ENCODE results near the gene CIDEC. TPM values are rescaled to one million over a fixed set of nuclear protein-coding genes. Genes with fewer than 3 reads are reported as not detected.

The CIDEC gene
- polyA plus RNA-seq, 1 donor from 2014 or later, result not detected

GRCh38 chr3:9911863-9912262 is 31.8 kb upstream of the CIDEC start:
- no peak overlapping the region for H3K4me2 ChIP-seq (ENCODE audit: low read length)
- no peak for TF ChIP-seq RAD21 (conservative IDR thresholded peaks at IDR 0.05)
- TF ChIP-seq EZH2 (IDR thresholded peaks at IDR 0.05; ENCODE audit: borderline replicate concordance, insufficient read depth, low read length, poor library complexity, severe bottlenecking), result no peak
- TF ChIP-seq CTCF (IDR thresholded peaks at IDR 0.05; ENCODE audit: poor library complexity, severe bottlenecking), result no peak
- no peak for TF ChIP-seq REST (IDR thresholded peaks at IDR 0.05; ENCODE audit: borderline replicate concordance)
- TF ChIP-seq TAF1 (IDR thresholded peaks at IDR 0.05; ENCODE audit: low read depth), result no peak
- TF ChIP-seq SMC3 (conservative IDR thresholded peaks at IDR 0.05; ENCODE audit: poor library complexity), result no peak
- no peak for TF ChIP-seq POLR2AphosphoS5 (IDR thresholded peaks at IDR 0.05)
- no peak for TF ChIP-seq MXI1 (conservative IDR thresholded peaks at IDR 0.05; ENCODE audit: poor library complexity, severe bottlenecking)
- no peak for TF ChIP-seq EP300 (conservative IDR thresholded peaks at IDR 0.05; ENCODE audit: poor library complexity, severe bottlenecking)
- no peaks in the 10 kb centered on the region for H3K9me3 ChIP-seq (ENCODE audit: low read length)
- no peaks in the 10 kb centered on the region for H3K79me2 ChIP-seq (replicated peaks; ENCODE audit: insufficient read depth, low read length)
- no peaks in the 10 kb centered on the region for H4K20me1 ChIP-seq (ENCODE audit: insufficient read depth)
- no peaks in the 10 kb centered on the region for H3F3A ChIP-seq (ENCODE audit: insufficient read depth, low read length, poor library complexity, severe bottlenecking)
- peaks cover 16% of the 10 kb centered on the region for H3K27me3 ChIP-seq (ENCODE audit: insufficient read depth, low read depth, low read length)
- no peak overlapping the region for H3K9ac ChIP-seq (ENCODE audit: low read length)
- no peak overlapping the region for H3K27ac ChIP-seq (ENCODE audit: low read length)
- H3K4me3 ChIP-seq (ENCODE audit: low read length), result no peak overlapping the region
- no peak overlapping the region for H2AFZ ChIP-seq (ENCODE audit: low read depth, low read length)
- no peaks in the 10 kb centered on the region for H3K9me2 ChIP-seq (ENCODE audit: insufficient read depth, low read length)
- H3K36me3 ChIP-seq (ENCODE audit: insufficient read depth, low read length), result no peaks in the 10 kb centered on the region

DNA sequence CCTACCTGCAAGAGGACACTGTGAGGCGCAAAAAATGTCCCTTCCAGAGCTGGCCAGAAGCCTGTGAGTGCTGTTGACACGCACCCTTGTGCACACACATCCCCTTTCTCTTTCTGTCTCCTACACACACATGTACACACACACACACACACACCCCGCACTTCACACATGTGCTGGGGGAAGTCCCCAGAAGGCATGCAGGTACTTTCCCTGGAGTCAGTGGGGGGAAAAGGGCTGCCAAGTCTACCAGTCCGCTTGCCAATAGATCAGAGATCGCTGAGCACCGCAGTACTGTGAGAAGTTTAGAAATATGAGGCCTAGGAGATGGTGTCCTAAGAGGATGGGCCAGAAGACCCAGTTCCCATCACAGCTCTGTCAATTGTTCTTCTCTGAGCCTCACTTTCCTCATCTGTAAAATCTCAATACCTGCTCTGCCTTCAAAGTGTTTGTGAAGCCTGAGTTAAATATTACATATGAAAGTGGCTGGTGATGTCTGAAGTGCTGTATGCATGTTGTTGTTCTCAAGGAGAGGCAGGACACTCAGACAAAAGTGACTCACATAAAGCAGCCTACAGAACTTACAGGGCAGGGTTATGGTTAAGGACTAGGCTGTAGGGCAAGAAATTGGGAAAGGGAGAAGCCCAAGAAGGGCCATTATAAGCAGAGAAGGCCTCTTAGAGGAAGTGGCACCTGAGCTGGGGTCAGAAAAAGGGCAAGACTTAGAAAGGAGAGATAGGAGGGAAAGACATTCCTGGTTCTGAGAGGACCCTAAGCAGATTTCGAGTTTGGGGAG is 29.4 kb upstream of the CIDEC start:
- Histone ChIP-seq H3K79me2 (replicated peaks; ENCODE audit: insufficient read depth, low read length) (no peaks in the 10 kb centered on the region), H3K27ac (ENCODE audit: low read length) (no peak overlapping the region), H3K9me3 (ENCODE audit: low read length) (no peaks in the 10 kb centered on the region), H3K9ac (ENCODE audit: low read length) (no peak overlapping the region), H4K20me1 (ENCODE audit: insufficient read depth) (no peaks in the 10 kb centered on the region), H3K9me2 (ENCODE audit: insufficient read depth, low read length) (no peaks in the 10 kb centered on the region), H3F3A (ENCODE audit: insufficient read depth, low read length, poor library complexity, severe bottlenecking) (no peaks in the 10 kb centered on the region), H3K36me3 (ENCODE audit: insufficient read depth, low read length) (no peaks in the 10 kb centered on the region), H3K4me3 (ENCODE audit: low read length) (no peak overlapping the region), H3K27me3 (ENCODE audit: insufficient read depth, low read depth, low read length) (peaks cover 2% of the 10 kb centered on the region), H2AFZ (ENCODE audit: low read depth, low read length) (no peak overlapping the region), H3K4me2 (ENCODE audit: low read length) (no peak overlapping the region)
- TF ChIP-seq REST (IDR thresholded peaks at IDR 0.05; ENCODE audit: borderline replicate concordance), result no peak
